Type B pancreatic cell (in vitro differentiated cells): ENCODE measurements around the gene ZFAND2A. TPM values are rescaled to one million over a fixed set of nuclear protein-coding genes. Genes with fewer than 3 reads are reported as not detected.
"Not testable (repeated sequence)": the region's sequence is repeated elsewhere in the genome, so short reads cannot be mapped to it uniquely, and the experiment has no call there.

Experiments
- DNase-seq: peaks from one replicate; pipeline ENCODE4 v3.0.0; 2021; ENCODE audit warnings: mixed read lengths; ENCODE audit not compliant: unreplicated experiment; ENCODE audit errors: extremely low spot score
- H3K27ac Mint-ChIP-seq: 2 replicates; pipeline ENCODE4 v1.8.0; 2021; ENCODE audit warnings: mild to moderate bottlenecking, mixed read lengths
- H3K27me3 Mint-ChIP-seq: 2 replicates; pipeline ENCODE4 v1.8.0; 2021; ENCODE audit warnings: mixed read lengths
- H3K36me3 Mint-ChIP-seq: 2 replicates; pipeline ENCODE4 v1.8.0; 2021; ENCODE audit warnings: mixed read lengths
- H3K4me1 Mint-ChIP-seq: one replicate; pipeline ENCODE4 v1.8.0; 2021; ENCODE audit warnings: mixed read lengths; ENCODE audit not compliant: unreplicated experiment
- H3K4me3 Mint-ChIP-seq: 2 replicates; pipeline ENCODE4 v1.8.0; 2021; ENCODE audit warnings: mild to moderate bottlenecking, mixed read lengths
- H3K9me3 Mint-ChIP-seq: 2 replicates; pipeline ENCODE4 v1.8.0; 2021; ENCODE audit warnings: mixed read lengths
- total RNA-seq: library from RNA; stranded (reverse); gene quantifications from 2 replicates; pipeline ENCODE4 v1.2.1, GENCODE V29; 2021; ENCODE audit warnings: low replicate concordance
- TF ChIP-seq, protein P1 (sequence below): fragments of 200-600 bp; sonication (generic); conservative IDR thresholded peaks from 2 replicates; pipeline ENCODE4 v1.5.0; 2021; ENCODE audit warnings: antibody characterized with exemption, mild to moderate bottlenecking

The ZFAND2A gene
- total RNA-seq, 1 donor from 2014 or later: 16.1 TPM

DNA sequence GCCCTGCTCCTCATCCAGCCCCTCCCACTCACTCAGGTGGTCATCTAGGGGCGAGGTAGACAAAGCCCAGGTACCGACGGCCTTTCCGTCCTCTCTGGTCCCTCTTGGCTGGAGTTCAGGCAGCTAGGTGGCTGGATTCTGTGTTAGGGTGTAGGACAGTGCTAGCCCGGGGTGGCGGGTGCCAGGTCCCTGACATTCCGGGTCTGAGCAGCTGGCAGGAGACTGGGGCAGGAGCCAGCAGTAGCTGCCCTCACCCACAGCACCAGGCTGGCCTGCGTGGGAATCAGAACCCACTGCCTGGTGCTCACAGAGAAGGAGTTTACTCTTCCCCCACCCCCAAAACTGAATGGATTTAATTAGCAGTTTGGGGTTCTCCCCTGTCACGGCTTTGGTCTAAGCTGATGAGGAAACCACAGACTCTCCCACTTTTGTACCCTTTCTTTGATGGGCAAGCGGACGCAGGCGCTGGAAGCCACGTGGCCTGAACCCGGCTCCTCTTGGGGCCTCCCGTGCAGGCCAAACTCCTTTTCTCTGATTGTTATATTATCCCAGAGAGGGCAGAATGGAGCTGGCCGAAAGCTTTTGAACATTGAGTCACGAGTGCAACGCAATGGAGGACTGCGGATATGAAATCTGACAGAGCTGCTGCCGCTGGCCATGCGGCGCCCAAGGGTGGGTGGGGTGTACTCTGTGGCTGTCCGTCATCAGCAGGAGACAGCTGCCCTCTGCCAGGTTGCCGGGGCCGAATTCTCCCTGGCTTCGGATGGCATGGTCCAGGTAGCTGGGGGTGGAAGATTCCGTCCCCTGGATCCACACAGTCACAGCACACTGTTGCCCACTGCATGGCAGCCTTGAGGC lies 12.9 kb upstream of the ZFAND2A start:
- Mint-ChIP-seq H3K27ac (no peak overlapping the region), H3K4me1 (peaks cover 14% of the 10 kb centered on the region), H3K4me3 (no peak overlapping the region), H3K27me3 (no peaks in the 10 kb centered on the region), H3K36me3 (no peaks in the 10 kb centered on the region), H3K9me3 (no peaks in the 10 kb centered on the region)
- TF ChIP-seq, protein P1, sequence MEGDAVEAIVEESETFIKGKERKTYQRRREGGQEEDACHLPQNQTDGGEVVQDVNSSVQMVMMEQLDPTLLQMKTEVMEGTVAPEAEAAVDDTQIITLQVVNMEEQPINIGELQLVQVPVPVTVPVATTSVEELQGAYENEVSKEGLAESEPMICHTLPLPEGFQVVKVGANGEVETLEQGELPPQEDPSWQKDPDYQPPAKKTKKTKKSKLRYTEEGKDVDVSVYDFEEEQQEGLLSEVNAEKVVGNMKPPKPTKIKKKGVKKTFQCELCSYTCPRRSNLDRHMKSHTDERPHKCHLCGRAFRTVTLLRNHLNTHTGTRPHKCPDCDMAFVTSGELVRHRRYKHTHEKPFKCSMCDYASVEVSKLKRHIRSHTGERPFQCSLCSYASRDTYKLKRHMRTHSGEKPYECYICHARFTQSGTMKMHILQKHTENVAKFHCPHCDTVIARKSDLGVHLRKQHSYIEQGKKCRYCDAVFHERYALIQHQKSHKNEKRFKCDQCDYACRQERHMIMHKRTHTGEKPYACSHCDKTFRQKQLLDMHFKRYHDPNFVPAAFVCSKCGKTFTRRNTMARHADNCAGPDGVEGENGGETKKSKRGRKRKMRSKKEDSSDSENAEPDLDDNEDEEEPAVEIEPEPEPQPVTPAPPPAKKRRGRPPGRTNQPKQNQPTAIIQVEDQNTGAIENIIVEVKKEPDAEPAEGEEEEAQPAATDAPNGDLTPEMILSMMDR: no peak
- DNase-seq: no peak

- not testable (repeated sequence) for H3K36me3 Mint-ChIP-seq, DNase-seq, H3K27ac Mint-ChIP-seq, H3K4me3 Mint-ChIP-seq, H3K27me3 Mint-ChIP-seq, H3K4me1 Mint-ChIP-seq, H3K9me3 Mint-ChIP-seq
Measured at GRCh38 chr7:1171516-1171915, 11.5 kb upstream of the ZFAND2A start.

GRCh38 chr7:1170741-1171501 lies 10.9 kb upstream of the ZFAND2A start:
- Mint-ChIP-seq H3K4me1 (peaks cover 3% of the 10 kb centered on the region), H3K4me3 (no peak overlapping the region), H3K27me3 (no peaks in the 10 kb centered on the region), H3K9me3 (no peaks in the 10 kb centered on the region), H3K27ac (no peak overlapping the region), H3K36me3 (no peaks in the 10 kb centered on the region)
- no peak for DNase-seq
- TF ChIP-seq, protein P1: no peak

GRCh38 chr7:1169409-1170368 lies 9.7 kb upstream of the ZFAND2A start:
- Mint-ChIP-seq H3K27ac (no peak overlapping the region), H3K4me3 (no peak overlapping the region), H3K9me3 (no peaks in the 10 kb centered on the region), H3K4me1 (no peaks in the 10 kb centered on the region), H3K27me3 (no peaks in the 10 kb centered on the region), H3K36me3 (no peaks in the 10 kb centered on the region)
- TF ChIP-seq, protein P1: peak; percentile 66
- no peak for DNase-seq

DNA sequence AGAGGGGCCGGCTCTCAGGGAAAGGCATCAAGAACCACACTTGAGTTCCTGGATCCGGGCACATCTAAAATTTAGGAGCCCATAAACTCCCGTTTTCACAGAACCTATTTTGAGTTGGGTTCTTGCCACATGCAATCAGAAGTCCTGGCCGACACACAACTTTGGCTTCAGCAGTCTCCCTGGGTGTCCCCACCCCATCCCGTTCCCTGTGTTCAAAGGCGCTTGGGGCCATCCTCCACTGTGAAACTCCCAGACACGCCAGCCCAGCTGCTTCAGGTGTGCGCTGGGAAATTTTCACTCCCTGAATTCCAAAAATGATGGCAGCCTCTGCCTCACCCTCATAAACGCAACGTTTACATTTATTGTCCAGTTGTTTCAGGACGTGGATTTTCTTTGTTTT lies 8.4 kb upstream of the ZFAND2A start:
- TF ChIP-seq, protein P1: no peak
- no peaks in the 10 kb centered on the region for H3K4me1 Mint-ChIP-seq
- H3K4me3 Mint-ChIP-seq: no peak overlapping the region
- H3K27ac Mint-ChIP-seq: no peak overlapping the region
- H3K9me3 Mint-ChIP-seq: no peaks in the 10 kb centered on the region
- no peaks in the 10 kb centered on the region for H3K36me3 Mint-ChIP-seq
- DNase-seq: no peak
- no peaks in the 10 kb centered on the region for H3K27me3 Mint-ChIP-seq
